Upper lobe of left lung (tissue), 4 donors: ENCODE results near the gene NFKB1.

Experiments
- EP300 ChIP-seq, 4 donors: sonication (generic); formaldehyde crosslinking; IDR thresholded peaks; one replicate each; pipeline ENCODE4 v1.5.1; 2017; ENCODE audit warnings: antibody characterized with exemption in 4 of 4, control low read depth in 2 of 4
- POLR2A ChIP-seq, 4 donors: fragments of 450-650 bp; IDR thresholded peaks; one replicate each; pipeline ENCODE4 v1.5.1; 2016 to 2017; ENCODE audit warnings: antibody characterized with exemption in 4 of 4, mild to moderate bottlenecking in 2 of 4
- POLR2AphosphoS5 ChIP-seq, 2 donors: sonication (generic); formaldehyde crosslinking; IDR thresholded peaks; one replicate each; pipeline ENCODE4 v1.5.1; 2017; ENCODE audit warnings: antibody characterized with exemption in 2 of 2
- TF ChIP-seq, protein P1 (sequence below), 6 experiments: fragments of 450-650 bp in 4 of 6; fragments of 200-600 bp in 2 of 6; sonication (generic) in 2 of 6; IDR thresholded peaks; one replicate each; pipeline ENCODE4 v1.5.1; 2016 to 2019; ENCODE audit warnings: antibody characterized with exemption in 6 of 6

DNA sequence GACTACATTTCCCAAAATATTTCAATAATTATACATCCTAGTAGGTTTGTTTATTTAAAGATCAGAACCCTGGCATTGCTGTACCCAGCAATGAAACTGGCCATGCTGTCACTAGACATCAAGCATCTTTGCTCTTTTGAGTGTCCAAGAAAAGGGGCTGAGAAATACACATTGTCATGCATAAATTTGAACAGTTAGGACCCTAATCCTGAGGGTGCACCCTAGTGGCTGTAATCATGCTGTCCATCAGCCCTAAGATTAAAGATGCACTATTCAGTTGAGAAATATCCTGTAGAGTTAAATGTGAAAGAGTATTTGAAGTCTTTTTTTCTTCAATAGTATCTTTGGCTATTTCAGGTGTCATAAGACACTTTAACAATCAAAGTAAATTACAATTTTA is 108.8 kb downstream of the NFKB1 start:
- TF ChIP-seq, protein P1, sequence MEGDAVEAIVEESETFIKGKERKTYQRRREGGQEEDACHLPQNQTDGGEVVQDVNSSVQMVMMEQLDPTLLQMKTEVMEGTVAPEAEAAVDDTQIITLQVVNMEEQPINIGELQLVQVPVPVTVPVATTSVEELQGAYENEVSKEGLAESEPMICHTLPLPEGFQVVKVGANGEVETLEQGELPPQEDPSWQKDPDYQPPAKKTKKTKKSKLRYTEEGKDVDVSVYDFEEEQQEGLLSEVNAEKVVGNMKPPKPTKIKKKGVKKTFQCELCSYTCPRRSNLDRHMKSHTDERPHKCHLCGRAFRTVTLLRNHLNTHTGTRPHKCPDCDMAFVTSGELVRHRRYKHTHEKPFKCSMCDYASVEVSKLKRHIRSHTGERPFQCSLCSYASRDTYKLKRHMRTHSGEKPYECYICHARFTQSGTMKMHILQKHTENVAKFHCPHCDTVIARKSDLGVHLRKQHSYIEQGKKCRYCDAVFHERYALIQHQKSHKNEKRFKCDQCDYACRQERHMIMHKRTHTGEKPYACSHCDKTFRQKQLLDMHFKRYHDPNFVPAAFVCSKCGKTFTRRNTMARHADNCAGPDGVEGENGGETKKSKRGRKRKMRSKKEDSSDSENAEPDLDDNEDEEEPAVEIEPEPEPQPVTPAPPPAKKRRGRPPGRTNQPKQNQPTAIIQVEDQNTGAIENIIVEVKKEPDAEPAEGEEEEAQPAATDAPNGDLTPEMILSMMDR (IDR thresholded peaks at IDR 0.05) = no peak
- TF ChIP-seq POLR2AphosphoS5 (IDR thresholded peaks at IDR 0.05) (no peak), POLR2A (IDR thresholded peaks at IDR 0.05) (no peak), EP300 (IDR thresholded peaks at IDR 0.05) (no peak)
